SKM-1 (cell line): ENCODE results near the gene OR4D10.
A peak's percentile ranks its signal among the peaks of the same experiment; 100 is the strongest.
"Not testable (repeated sequence)": the region's sequence is repeated elsewhere in the genome, so short reads cannot be mapped to it uniquely, and the experiment has no call there.

Experiments
- DNase-seq: peaks from one replicate; lab custom pipeline; 2025; ENCODE audit not compliant: unreplicated experiment; lab: John Stamatoyannopoulos, UW

Gene OR4D10

DNA sequence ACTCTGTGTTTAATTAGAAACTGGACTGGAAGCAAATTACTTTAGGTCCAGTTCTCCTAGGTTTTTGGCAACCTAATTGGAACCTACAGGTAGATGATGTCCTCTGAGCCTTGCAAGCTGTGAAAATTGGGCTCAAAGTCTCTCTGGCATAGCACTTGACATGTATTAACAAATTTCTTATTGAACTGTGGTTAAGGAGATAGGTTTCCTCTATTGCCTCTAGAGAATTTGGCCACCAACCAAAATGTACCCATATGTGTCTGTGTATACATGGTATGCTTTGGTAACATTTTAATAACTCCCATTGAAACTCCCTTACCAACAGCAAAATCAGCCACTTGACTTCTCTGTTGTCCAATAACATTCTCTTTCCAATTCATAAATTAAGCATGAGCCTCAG, at the start of gene OR4D10:
OR4D10 (plus strand) TSS at position 301 of the 400 bp plus-strand sequence. CDS start 4,115 bp downstream, outside the sequence.
- DNase-seq, result no peak

DNA sequence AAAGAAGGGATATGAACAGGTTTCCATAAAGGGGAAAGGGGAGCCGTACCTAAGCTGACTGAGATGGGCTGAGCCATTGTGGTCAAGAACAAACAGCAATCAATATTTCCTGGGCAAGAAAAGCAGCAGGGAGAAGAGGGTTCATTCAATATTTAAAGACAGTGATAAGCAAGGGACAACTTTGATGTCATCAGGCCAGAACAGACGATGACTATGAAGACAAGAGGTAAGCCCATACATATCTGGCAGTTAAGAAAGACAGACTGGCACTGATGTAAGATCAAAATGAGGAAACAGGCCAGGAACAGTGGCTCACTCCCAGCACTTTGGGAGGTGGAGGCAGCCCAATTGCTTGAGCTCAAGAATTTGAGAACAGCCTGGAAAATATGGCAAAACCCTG, 49.3 kb upstream of the OR4D10 start:
- DNase-seq, result no peak

DNA sequence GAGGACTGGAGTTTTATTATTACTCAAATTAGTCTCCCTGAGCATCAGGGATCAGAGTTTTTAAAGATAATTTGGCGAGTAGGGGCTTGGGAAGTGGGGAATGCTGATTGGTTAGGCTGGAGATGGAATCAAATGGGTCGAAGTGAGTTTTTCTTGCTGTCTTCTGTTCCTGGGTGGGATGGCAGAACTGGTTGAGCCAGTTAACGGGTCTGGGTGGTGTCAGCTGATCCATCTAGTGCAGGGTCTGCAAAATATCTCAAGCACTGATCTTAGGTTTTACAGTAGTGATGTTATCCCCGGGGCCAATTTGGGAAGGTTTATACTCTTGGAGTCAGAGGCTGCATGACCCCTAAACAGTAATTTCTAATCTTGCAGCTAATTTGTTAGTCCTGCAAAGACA, 48.0 kb upstream of the OR4D10 start:
- DNase-seq, result no peak

DNA sequence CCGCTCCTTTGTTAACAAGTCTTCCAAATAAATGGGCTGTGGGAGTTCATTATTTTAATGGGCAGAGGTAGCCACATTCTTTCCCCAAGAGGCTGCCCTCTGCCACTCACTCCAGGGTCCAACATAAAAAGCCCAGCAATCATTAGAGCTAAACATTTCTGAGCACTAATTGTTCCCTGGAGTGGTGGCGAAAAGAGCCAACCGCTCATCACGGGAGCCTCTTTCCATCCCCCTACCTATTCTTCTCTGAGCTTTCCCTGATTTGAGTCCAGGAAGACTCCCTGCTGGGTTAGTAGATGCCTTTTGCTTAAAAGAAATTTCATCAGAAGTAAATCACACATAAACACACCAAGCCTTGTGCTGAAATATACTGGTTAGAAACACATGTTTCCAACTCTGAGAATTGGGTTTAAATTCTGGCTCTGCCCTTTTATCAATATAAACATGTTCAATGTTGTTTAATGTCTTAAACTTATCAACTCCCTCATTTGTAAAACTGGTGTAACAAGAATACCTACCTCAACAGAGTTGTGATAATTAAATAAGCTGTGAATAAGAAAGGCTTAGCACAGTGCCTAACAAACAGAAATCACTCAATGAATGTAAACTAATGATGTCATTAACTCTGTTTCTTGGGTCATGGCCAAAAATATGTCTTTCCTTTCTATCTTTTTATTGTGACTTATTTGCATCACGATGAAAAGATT, 46.6 kb upstream of the OR4D10 start, which contains the start of gene OR5A2:
OR5A2 (minus strand) TSS at position 53 of the 707 bp plus-strand sequence. CDS start 3,460 bp downstream, outside the sequence.
- no peak for DNase-seq

DNA sequence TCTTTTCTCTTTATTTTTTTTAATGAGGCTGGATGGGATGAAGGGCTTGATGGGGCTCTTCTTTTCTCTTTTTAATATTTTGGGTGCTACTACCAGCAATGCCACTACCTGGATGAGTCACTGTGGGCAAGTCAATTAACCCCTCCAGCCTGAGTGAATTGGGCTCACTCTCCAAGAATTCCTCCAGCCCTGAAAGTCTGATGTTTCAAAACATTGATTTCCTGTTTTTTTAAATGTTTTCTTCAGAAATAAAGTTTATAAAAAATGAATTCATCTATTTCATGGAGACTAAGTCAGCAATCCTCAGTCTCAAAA, 46.1 kb upstream of the OR4D10 start:
- no peak for DNase-seq

DNA sequence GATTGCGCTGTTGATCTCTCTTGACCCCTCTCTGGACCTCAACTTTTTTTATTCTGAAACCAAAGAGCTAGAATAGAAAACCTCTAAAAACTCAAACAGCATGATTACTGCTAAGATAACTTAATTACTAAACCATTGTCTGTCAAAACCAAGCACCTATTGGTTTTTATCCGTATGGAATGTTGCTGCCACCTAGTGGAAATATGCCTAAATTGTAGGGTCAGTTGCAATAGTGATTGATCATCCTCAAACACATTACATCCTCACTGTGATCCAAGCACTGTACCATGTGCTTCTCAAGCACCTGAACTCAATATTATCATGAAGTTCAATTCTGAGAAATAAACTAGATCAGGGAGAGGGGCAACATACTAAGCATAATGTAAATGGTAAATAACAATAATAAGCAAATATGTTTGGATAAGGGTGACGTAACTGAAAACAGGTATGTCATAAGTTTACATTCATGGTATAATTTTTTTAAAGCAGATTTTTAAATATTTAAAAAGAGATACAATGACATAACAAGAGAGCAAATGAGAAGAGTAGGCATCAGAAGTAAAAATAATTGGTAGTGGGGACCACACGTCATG, 43.1 kb upstream of the OR4D10 start:
- peak; percentile 33 for DNase-seq

DNA sequence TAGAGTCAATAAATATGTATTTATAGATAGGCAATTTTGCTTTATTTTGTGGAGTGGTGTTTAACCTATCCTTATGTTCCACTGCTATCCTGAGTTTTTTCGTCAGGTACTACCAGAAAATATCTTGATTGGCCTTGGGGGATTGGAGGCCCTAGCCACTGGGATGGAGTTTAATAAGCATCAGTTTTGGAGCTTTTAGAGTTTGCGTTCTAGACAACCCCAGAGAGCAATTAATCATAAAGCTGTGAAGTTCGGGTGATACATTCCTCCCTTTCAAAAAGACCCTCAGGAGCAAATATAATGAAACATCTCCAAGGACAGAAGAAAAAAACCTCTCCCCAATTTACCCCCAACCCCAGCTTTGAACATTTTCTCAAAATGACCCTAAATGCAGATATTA, 36.9 kb upstream of the OR4D10 start, which contains the start of gene OR5A1:
OR5A1 (plus strand) TSS at position 301 of the 400 bp plus-strand sequence. CDS start 6,700 bp downstream, outside the sequence.
- DNase-seq, result no peak

DNA sequence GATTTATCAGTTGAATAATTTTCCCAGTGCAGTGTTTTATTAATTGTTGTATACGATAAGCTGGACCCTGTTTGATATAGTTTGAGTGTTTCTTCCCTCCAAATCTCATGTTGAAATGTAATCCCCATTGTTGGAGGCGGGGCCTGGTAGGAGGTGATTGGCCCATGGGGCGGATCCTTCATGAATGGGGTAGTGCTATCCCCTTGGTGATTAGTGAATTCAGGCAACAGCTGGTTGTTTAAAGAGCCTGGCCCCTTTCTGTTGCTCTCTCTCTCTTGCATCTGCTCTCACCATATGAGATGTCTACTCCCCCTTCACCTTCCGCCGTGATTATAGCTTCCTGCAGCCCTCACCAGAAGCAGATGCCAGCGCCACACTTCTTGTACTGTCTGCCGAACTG, 35.3 kb upstream of the OR4D10 start:
- no peak for DNase-seq

DNA sequence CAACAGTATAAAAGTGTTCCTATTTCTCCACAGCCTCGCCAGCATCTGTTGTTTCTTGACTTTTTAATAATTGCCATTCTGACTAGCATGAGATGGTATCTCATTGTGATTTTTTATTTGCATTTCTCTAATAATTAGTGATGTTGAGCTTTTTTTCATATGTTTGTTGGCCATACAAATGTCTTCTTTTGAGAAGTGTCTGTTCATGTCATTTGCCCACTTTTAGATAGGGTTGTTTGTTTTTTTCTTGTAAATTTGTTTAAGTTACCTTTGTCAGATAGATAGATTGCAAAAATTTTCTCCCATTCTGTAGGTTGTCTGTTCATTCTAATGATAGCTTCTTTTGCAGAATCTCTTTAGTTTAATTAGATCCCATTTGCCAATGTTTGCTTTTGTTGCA, 27.5 kb upstream of the OR4D10 start:
- not testable (repeated sequence) for DNase-seq

DNA sequence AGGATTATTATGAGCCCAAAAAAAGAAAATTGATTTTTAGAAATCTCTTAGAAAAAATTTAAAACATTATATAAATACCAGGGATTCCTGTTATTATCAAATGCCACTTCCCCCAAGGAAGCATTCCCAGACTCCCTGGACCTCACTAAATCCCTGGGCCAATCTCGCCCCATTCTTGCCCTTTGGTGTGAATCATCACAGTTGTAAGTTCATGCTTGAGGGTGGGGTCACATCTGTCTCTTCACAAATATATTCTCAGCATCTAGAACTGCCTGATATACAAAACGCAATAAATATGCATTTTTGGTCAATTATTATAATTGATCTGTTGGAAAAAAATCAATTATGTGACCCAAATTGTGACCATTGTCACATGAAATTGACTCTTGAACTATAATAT, 24.6 kb upstream of the OR4D10 start:
- DNase-seq, result no peak

DNA sequence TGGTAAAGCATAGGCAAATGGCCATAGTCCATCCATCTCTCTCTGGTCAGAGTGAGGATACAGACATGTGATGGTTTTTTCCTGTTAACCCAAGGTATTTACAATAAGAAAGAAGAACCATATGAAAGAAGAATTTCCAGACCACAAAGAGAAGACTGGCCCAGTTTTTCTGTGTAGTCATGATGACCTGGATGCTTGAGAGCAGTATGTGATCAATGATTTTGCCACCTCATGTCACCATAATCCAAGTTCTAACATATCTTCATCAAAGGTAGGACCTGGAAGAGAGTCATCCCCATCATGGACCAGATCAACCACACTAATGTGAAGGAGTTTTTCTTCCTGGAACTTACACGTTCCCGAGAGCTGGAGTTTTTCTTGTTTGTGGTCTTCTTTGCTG, 16.5 kb upstream of the OR4D10 start, which contains the start of gene OR4D6:
OR4D6 (plus strand) TSS at position 301 of the 400 bp plus-strand sequence; CDS start at position 301, 0 bp downstream.
- no peak for DNase-seq

DNA sequence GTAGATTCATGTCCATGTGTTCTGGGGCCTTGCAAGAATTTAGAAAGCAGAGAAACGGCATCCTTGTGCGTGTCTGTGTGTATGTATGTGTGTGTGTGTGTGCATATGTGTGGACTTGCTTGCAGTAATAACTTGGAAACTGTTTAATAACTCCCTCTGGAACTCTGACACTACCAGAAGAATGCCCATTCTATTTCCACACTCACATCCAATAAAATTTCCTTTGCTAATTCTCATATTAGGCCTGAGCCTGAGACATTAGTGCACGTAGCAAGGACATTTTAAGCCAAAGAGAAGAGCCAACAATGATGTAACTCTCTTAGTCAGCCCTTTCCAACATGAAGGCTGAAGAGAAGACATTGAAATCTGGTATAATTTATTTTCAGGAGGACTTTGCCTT, 13.2 kb upstream of the OR4D10 start:
- DNase-seq, result no peak

DNA sequence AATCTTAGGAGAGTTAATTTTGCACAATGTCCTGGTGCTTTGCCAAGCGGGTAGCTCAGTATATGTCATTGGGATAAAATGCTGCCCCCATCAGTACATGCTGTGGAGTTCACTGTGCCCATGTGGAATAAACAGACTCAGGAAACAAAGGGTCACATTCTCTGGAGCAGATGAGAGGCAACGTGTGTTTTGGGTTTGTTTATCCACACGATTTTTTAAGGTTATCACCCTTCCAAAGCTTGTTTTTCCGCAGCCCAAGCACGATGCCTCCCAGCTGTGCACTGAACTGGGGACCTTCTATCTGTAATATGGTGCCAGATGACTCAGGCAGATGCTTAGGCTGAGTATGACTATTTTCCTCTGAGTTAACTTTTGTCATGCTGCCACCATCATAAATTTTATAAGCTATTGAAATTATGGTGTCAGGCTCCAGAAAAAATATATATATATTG, 9.9 kb upstream of the OR4D10 start:
- no peak for DNase-seq

DNA sequence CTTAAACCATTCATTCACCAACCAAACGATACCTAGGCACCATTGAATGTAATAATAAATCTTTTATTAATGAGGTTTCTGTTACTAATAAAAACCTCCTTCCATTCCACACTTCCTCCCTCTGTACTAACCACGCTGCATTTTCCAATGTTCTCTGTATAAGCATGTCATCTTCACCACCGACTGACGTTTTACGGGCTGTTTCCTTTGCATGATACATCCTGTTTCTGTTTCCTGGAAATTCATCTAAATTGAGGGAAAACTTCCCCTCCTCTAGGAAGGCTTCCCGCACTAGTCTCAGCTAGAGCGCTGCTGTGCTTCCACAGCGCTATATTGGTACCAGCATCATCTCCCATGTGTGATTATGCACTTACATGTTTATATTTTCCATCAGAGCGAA, 2.1 kb downstream of the OR4D10 start:
- DNase-seq, result no peak

DNA sequence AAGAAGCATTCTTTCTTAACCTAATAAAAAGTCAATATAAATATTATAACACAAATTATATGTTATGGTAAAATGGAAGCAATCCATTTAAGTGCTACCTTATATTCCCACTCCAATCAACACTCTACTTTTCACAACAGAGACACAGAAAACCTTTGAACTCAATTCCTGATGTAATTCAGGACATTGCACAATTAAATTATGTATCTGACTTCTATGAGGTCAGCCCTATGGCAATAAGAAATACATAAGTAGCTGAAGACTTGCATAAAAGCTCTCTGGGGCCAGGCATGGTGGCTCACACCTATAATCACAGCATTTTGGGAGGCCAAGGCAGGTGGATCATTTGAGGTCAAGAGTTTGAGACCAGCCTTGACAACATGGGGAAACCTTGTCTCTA, 6.8 kb downstream of the OR4D10 start:
- DNase-seq, result no peak

DNA sequence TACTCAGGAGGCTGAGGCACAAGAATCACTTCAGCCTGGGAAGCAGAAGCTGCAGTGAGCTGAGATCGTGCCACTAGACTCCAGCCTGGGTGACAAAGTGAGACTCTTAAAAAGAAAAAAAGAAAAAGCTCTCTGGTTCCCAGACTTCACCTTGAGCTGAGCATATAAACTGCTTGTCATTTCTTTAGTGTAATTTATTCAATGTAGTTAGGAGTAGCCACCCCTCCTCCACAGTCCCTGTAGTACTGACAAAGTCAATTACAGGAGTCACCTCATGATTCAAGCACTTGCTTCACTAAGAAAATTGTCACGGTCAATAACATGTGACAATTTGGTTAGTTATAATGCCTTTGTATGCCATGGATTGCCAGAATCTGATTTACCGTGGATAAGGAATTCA, 7.2 kb downstream of the OR4D10 start:
- no peak for DNase-seq

DNA sequence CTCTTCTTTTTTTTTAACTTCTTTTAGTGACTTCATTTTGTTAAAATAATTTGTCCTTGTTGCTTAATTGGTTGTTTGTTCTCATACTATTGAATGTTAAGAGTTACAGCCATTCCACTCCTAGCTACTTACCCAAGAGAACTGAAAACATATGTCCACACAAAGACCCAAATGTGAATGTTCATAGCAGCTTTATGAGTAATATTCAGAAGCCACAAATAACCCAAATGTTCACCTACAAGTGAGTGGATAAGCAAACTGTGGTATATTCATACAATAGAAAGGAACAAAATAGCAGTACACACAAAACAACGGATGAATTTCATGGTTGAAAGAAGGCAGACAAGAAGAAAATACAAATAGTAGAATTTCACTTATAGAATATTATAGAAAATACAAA, 28.8 kb downstream of the OR4D10 start:
- DNase-seq, result no peak

DNA sequence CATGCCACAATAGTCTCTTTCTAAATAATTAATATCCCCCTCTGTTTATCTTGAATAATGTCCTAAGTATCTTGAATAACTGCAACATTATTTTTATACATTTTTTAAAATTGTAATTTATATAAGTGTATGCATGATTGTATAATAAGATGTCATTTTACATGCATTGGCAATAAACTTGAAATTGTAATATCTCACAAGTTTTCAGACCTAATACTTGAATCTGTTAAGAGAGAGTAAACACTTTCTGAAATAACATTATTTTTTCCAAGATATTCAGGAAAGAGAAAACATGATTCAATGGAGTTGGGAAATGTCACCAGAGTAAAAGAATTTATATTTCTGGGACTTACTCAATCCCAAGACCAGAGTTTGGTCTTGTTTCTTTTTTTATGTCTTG, 30.2 kb downstream of the OR4D10 start, which contains the start of gene OR4D11:
OR4D11 (plus strand) TSS at position 301 of the 400 bp plus-strand sequence; CDS start at position 301, 0 bp downstream.
- no peak for DNase-seq

DNA sequence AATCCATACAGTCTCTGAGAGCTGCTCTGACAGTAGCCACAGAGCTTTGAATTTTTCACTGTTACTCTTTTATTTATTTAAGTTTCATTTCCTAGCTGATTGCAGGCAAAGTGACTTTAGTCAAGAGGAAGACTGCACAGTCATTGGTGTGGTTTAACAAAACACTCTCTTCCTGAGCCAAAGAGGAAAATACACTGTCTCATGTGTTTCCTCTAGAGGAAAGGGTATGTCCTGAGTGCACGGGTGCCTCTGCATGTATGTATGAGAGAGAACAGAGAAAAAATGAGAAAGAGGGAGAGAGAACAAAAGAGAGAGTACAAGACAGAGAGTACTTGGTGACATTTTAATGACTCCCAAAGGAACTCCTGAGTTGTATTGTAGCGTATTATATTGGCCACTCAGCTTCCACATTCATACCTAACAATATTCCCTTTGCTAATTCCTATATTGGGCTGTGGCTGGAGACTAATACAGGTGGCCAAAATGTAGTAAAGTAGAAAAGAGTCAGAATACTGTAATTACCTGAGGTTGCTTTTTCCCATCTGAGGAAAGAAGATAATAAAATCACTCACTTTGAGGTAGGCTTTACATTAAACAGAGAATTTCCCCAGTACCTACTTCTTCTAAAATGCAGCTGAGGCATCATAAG, 38.0 kb downstream of the OR4D10 start, which contains the start of gene OR4D9:
OR4D9 (plus strand) TSS at position 599 of the 649 bp plus-strand sequence. CDS start 3,374 bp downstream, outside the sequence.
- DNase-seq, result peak; percentile 43

DNA sequence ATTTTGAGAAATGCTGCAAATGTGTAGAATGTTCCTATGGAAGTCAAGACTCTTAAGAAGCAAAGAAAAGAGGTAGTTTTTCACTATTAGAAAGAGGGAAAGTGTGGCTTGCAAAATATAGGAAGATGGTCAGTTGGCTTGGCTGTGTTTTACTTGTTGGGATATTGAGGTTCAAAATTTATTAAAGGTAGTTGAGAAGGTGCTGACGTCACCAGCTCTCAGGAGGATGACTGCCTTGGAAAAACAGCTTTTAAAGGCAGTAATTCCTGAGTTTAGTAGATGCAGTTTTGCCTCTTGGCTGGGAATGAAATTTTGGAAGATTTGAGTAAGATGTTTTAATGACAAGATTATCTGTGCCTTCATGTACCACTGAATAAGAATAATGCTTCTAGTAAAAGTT, 38.6 kb downstream of the OR4D10 start:
- DNase-seq, result no peak

DNA sequence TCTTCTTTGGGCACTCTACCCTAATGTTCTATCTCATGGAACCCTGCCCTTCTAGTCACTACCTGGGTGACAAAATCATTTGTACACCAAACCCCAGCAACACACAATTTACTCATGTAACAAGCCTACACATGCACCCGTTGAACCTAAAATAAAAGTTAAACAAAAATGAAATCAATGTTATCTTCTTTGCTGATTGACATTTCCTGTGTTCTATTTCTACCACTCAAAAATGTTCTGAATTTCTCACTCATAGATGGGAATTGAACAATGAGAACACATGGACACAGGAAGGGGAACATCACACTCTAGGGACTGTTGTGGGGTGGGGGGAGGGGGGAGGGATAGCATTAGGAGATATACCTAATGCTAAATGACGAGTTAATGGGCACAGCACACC, 47.0 kb downstream of the OR4D10 start:
- DNase-seq, result not testable (repeated sequence)

DNA sequence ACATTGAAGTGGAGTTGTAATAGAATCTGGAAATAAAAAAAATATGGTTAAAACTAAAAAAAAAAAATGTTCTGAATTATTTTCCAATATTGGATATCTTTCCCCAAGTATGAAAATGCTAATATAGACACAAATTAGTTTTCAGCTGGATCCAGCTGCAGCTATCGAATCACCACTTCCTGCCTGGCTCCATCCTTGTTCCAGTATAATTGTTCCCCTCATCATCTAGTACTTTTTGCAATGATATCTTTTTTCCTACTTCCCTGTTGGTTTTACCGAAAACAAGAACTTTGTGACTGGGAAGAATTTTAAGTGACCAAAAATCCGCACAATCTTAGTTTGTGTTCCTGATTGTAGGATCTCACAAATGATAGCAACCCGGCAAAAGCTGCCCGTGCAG, 47.6 kb downstream of the OR4D10 start:
- no peak for DNase-seq
